Stomach smooth muscle (tissue), 2 donors: Measurements from ENCODE around the gene NT5E.

ENCODE experiments used
- H3K27ac ChIP-seq: one replicate; pipeline ENCODE4 v1.7.0; 2013; ENCODE audit warnings: mild to moderate bottlenecking, low read length, inconsistent platforms
- H3K27me3 ChIP-seq, 2 donors: one replicate each; pipeline ENCODE4 v1.7.0; 2013; ENCODE audit warnings: low read length in 2 of 2; ENCODE audit not compliant: insufficient read depth in 2 of 2, control insufficient read depth in 1 of 2
- H3K36me3 ChIP-seq, 2 donors: one replicate each; pipeline ENCODE4 v1.7.0; 2013; ENCODE audit warnings: low read length in 2 of 2; ENCODE audit not compliant: control insufficient read depth in 2 of 2, insufficient read depth in 2 of 2
- H3K4me1 ChIP-seq: one replicate; pipeline ENCODE4 v1.7.0; 2013; ENCODE audit warnings: low read length; ENCODE audit not compliant: control insufficient read depth, insufficient read depth
- H3K4me3 ChIP-seq, 2 donors: one replicate each; pipeline ENCODE4 v1.7.0; 2013; ENCODE audit warnings: low read length in 2 of 2
- H3K9ac ChIP-seq, 2 donors: one replicate each; pipeline ENCODE4 v1.7.0; 2013; ENCODE audit warnings: low read length in 2 of 2, mild to moderate bottlenecking in 1 of 2
- H3K9me3 ChIP-seq, 2 donors: one replicate each; pipeline ENCODE4 v1.7.0; 2013; ENCODE audit warnings: low read length in 2 of 2; ENCODE audit not compliant: control insufficient read depth in 2 of 2
- donor health status: healthy.
- donor health status: Pancreatic carcinoma.

The NT5E gene

GRCh38 chr6:85406641-85407075 lies 43.2 kb upstream of the NT5E start:
- Histone ChIP-seq H3K27me3 (no peaks in the 10 kb centered on the region), H3K27ac (no peak overlapping the region), H3K4me3 (no peak overlapping the region), H3K36me3 (no peaks in the 10 kb centered on the region), H3K4me1 (no peaks in the 10 kb centered on the region), H3K9ac (no peak overlapping the region), H3K9me3 (no peaks in the 10 kb centered on the region)

- no peaks in the 10 kb centered on the region for H3K9me3 ChIP-seq
- no peaks in the 10 kb centered on the region for H3K27me3 ChIP-seq
- H3K4me1 ChIP-seq = no peaks in the 10 kb centered on the region
- no peaks in the 10 kb centered on the region for H3K36me3 ChIP-seq
- no peak overlapping the region for H3K4me3 ChIP-seq
- H3K27ac ChIP-seq = no peak overlapping the region
- H3K9ac ChIP-seq = no peak overlapping the region
These were observed 41.8 kb upstream of the NT5E start for GRCh38 chr6:85408039-85408438.

GRCh38 chr6:85412911-85413430 lies 36.9 kb upstream of the NT5E start:
- Histone ChIP-seq H3K27ac (no peak overlapping the region), H3K36me3 (no peaks in the 10 kb centered on the region), H3K4me3 (no peak overlapping the region), H3K4me1 (no peaks in the 10 kb centered on the region), H3K9me3 (no peaks in the 10 kb centered on the region), H3K27me3 (no peaks in the 10 kb centered on the region), H3K9ac (no peak overlapping the region)

GRCh38 chr6:85416049-85416448 lies 33.8 kb upstream of the NT5E start:
- no peak overlapping the region for H3K27ac ChIP-seq
- H3K9me3 ChIP-seq = no peaks in the 10 kb centered on the region

GRCh38 chr6:85416766-85417165 lies 33.1 kb upstream of the NT5E start:
- Histone ChIP-seq H3K27ac (no peak overlapping the region), H3K4me1 (peaks cover 1% of the 10 kb centered on the region), H3K4me3 (no peak overlapping the region), H3K9ac (no peak overlapping the region), H3K9me3 (no peaks in the 10 kb centered on the region), H3K36me3 (no peaks in the 10 kb centered on the region), H3K27me3 (no peaks in the 10 kb centered on the region)

More at GRCh38 chr6:85416049-85416448, 33.8 kb upstream of the NT5E start:
- H3K36me3 ChIP-seq = no peaks in the 10 kb centered on the region
- H3K9ac ChIP-seq = no peak overlapping the region
- H3K4me1 ChIP-seq = no peaks in the 10 kb centered on the region
- no peaks in the 10 kb centered on the region for H3K27me3 ChIP-seq
- no peak overlapping the region for H3K4me3 ChIP-seq

GRCh38 chr6:85417336-85417735 lies 32.5 kb upstream of the NT5E start:
- H3K27ac ChIP-seq = no peak overlapping the region
- no peaks in the 10 kb centered on the region for H3K27me3 ChIP-seq
- H3K9me3 ChIP-seq = no peaks in the 10 kb centered on the region
- peaks cover 2% of the 10 kb centered on the region for H3K4me1 ChIP-seq
- H3K9ac ChIP-seq = no peak overlapping the region
- H3K4me3 ChIP-seq = no peak overlapping the region
- H3K36me3 ChIP-seq = no peaks in the 10 kb centered on the region

- Histone ChIP-seq H3K9ac (no peak overlapping the region), H3K4me1 (peaks cover 2% of the 10 kb centered on the region), H3K9me3 (no peaks in the 10 kb centered on the region), H3K27ac (no peak overlapping the region), H3K27me3 (no peaks in the 10 kb centered on the region), H3K36me3 (no peaks in the 10 kb centered on the region), H3K4me3 (no peak overlapping the region)
These were observed 31.8 kb upstream of the NT5E start for GRCh38 chr6:85418059-85418458.

GRCh38 chr6:85419046-85419759 lies 30.7 kb upstream of the NT5E start:
- Histone ChIP-seq H3K9ac (no peak overlapping the region), H3K4me1 (peaks cover 2% of the 10 kb centered on the region), H3K27ac (no peak overlapping the region), H3K4me3 (no peak overlapping the region), H3K9me3 (no peaks in the 10 kb centered on the region), H3K27me3 (no peaks in the 10 kb centered on the region), H3K36me3 (no peaks in the 10 kb centered on the region)

- no peaks in the 10 kb centered on the region for H3K36me3 ChIP-seq
- no peak overlapping the region for H3K4me3 ChIP-seq
- H3K9ac ChIP-seq = no peak overlapping the region
- H3K27ac ChIP-seq = no peak overlapping the region
- no peaks in the 10 kb centered on the region for H3K27me3 ChIP-seq
- H3K4me1 ChIP-seq = peaks cover 2% of the 10 kb centered on the region
- peaks cover 0 to 4% of the 10 kb centered on the region in 2 donors for H3K9me3 ChIP-seq
These were observed 29.3 kb upstream of the NT5E start for GRCh38 chr6:85420551-85420950.

- Histone ChIP-seq H3K4me3 (no peak overlapping the region), H3K9me3 (peaks cover 0 to 4% of the 10 kb centered on the region in 2 donors), H3K27ac (no peak overlapping the region), H3K9ac (no peak overlapping the region), H3K27me3 (no peaks in the 10 kb centered on the region), H3K36me3 (no peaks in the 10 kb centered on the region), H3K4me1 (peaks cover 2% of the 10 kb centered on the region)
These were observed 28.7 kb upstream of the NT5E start for GRCh38 chr6:85421181-85421580.

- H3K9me3 ChIP-seq = peaks cover 0 to 4% of the 10 kb centered on the region in 2 donors
- H3K27ac ChIP-seq = no peak overlapping the region
- H3K27me3 ChIP-seq = no peaks in the 10 kb centered on the region
- no peak overlapping the region for H3K4me3 ChIP-seq
- peaks cover 2% of the 10 kb centered on the region for H3K4me1 ChIP-seq
- H3K36me3 ChIP-seq = no peaks in the 10 kb centered on the region
- no peak overlapping the region for H3K9ac ChIP-seq
These were observed 27.9 kb upstream of the NT5E start for GRCh38 chr6:85421972-85422371.
